ENCODE measurements around the gene TGFA. TPM values are rescaled to one million over a fixed set of nuclear protein-coding genes. Genes with fewer than 3 reads are reported as not detected.

TGFA gene
- total RNA-seq, 1 donor from 2014 or later: 89.1 TPM

DNA sequence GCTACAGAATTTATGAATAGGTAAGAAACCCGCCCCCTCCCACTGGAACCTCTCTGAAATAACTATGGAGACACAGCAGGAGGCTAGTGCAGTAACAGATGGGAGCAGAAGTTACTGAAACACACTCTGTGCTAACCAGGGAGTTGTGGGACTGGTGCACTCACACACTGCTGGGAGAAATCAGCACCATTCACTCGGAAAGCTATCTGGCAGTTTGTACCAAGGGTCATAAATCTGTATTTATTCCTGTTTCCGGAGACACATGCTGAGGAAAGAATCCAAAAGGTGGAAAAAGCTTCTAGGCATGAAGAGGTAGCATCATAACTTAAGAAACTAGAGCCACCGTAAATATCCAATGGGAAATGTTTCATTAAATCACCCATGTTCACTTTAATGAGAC is 39.9 kb downstream of the TGFA start:
- DNase-seq (ENCODE audit: low read depth): no peak
- H3K4me3 ChIP-seq (ENCODE audit: low read depth, low read length): no peak overlapping the region
- TF ChIP-seq, protein P1, sequence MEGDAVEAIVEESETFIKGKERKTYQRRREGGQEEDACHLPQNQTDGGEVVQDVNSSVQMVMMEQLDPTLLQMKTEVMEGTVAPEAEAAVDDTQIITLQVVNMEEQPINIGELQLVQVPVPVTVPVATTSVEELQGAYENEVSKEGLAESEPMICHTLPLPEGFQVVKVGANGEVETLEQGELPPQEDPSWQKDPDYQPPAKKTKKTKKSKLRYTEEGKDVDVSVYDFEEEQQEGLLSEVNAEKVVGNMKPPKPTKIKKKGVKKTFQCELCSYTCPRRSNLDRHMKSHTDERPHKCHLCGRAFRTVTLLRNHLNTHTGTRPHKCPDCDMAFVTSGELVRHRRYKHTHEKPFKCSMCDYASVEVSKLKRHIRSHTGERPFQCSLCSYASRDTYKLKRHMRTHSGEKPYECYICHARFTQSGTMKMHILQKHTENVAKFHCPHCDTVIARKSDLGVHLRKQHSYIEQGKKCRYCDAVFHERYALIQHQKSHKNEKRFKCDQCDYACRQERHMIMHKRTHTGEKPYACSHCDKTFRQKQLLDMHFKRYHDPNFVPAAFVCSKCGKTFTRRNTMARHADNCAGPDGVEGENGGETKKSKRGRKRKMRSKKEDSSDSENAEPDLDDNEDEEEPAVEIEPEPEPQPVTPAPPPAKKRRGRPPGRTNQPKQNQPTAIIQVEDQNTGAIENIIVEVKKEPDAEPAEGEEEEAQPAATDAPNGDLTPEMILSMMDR (conservative IDR thresholded peaks at IDR 0.05; ENCODE audit: low read depth, low read length): no peak

DNA sequence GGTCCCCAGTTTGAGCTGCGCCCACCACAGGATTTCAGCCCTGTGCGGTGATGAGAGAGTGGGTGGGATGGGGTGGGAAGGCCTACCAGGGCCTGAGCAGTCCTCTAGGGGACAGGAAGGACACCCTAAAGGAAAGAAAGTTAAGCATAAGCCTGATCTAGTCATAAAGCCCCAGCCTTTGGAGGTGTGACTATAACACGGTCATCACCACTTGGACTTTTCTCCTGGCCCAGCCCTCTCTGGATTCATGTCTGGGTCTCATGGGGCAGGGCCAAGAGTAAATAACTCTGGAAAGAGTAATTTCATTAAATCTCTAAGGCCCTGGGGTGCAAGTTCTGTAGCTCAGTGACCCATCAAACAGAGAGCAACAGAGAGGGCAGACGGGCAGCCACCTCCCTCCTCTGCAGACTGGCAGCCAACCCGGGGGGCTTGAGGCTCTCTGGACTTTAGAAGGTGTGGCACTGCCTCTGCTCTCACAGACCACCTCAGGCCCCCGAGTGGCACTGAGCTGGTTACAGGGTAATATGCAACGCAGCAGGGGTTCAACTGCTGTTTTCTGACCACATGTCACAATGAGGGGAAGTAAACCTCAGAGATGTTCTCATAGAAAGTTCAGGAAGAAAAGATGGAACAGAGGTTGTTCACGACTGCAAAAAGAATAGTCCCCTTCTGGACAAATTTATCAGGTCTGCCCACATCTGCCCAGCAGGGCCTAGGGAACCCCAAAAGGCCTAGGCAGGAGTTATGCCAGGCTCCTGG is 41.5 kb downstream of the TGFA start:
- no peak for DNase-seq (ENCODE audit: low read depth)
- TF ChIP-seq, protein P1 (conservative IDR thresholded peaks at IDR 0.05; ENCODE audit: low read depth, low read length): no peak
- no peak overlapping the region for H3K4me3 ChIP-seq (ENCODE audit: low read depth, low read length)

DNA sequence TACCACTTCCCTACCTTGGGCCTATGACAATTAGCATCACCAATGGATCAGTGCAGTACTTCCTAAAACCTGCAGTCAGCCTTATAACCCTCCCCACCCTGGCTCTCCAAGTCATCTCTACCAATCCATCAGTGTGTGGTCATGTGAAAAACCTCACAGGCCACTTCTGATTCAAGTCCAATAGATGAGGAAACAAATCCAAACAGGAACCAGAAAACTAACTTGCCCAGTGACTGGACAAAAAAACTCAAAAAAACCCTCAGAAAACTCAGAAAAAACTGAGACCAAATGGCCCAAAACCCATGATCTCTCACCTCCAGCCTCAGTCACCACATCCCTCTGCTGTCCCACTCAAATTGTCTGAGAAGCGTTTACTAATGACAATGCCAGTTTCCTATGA is 43.3 kb downstream of the TGFA start:
- DNase-seq (ENCODE audit: low read depth): no peak
- TF ChIP-seq, protein P1 (conservative IDR thresholded peaks at IDR 0.05; ENCODE audit: low read depth, low read length): no peak

DNA sequence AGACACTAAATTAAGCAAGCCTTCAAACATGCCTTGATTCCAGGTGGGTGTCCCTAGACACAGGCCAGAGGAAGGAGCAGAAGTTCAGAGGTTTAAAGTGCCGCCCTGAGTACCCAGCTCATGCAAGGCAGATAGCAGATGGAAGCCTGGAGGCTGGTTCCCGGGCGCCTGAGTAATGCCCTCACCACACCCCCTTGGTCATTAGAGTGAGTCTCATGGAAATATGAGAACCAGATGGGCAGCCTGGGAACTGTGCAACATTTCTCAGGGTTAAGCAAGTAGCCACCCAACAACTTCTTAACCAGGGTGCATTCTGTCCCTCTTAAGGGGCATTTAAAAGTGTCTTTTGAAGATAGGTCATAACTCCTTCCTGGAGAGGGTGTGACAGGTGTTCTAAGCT is 44.1 kb downstream of the TGFA start:
- DNase-seq (ENCODE audit: low read depth): no peak
- TF ChIP-seq, protein P1 (conservative IDR thresholded peaks at IDR 0.05; ENCODE audit: low read depth, low read length): no peak
- H3K4me3 ChIP-seq (ENCODE audit: low read depth, low read length): no peak overlapping the region

More for the DNA sequence above, 43.3 kb downstream of the TGFA start:
- H3K4me3 ChIP-seq (ENCODE audit: low read depth, low read length): no peak overlapping the region

DNA sequence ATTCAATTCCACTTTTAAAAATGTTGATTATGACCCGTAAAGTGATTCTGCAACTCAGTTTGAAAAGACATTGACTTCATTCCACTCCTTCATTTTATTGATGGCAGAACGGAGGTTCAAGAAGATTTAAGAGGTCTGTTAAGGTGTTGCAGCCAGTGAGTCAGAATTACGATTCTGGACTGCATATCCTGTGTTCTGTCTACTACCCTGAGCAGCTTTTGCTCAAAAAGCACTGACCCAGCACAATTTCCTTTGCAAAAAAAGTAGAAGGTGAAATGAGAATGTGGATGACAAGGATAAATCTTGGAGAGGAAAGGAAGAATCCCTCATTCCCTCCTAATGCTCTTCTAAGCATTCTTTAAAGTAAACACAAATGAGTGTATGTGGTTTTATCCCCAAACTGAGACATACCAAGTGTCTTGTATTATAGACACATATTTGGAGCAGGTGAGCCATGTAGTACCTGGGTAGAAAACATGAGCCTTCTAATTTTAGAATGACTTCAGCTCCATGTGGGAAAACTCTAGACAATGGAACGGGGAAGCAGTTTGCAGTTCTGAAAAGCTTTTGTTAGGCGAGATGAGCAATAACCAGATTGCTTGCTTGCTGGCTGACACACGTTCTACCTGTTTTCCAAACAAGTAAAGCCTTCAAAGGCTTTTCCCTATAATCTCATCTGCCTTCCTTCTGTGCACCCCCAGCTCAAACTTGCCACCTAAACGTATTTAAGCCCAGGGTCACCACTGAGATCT is 44.7 kb downstream of the TGFA start:
- no peak for DNase-seq (ENCODE audit: low read depth)
- TF ChIP-seq, protein P1 (conservative IDR thresholded peaks at IDR 0.05; ENCODE audit: low read depth, low read length): no peak

DNA sequence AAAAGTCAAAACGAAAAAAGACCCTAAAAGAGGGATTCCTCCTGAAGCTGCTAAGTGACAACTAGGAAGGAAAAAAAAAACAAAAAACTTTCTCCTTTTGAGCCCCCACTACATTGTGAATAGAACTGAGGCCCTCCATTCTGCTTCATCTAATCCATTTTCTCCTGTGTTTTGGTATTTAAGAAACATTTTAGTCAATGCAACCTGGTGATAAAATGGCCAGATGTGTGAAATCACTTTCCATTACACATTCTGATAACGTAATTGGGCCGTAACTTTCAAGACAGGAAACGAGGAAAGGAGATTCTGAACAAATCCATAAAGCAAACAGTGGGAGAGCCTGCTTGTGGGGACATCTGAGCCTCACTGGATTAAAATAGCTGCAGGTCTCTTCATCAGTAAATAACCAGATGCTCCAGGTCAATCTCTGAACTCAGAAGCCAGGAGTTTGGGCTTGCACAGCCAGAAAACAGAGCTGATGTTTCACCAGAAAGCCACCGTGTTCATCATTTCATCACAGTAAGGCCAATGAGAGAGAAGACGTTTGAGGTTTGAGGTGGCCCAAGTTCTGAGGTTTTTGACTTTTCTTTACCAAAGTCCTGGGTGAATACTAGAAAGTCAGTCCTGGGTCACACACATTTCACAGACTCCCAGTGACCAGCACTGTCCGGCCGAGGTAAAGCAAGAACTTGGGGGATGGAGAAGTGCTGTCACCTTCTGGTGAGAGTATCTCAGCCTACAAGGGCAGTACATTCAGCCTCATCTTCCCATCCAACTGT is 47.8 kb downstream of the TGFA start:
- DNase-seq (ENCODE audit: low read depth): no peak
- TF ChIP-seq, protein P1 (conservative IDR thresholded peaks at IDR 0.05; ENCODE audit: low read depth, low read length): no peak
- H3K4me3 ChIP-seq (ENCODE audit: low read depth, low read length): no peak overlapping the region

More for the DNA sequence above, 44.7 kb downstream of the TGFA start:
- H3K4me3 ChIP-seq (ENCODE audit: low read depth, low read length): no peak overlapping the region
